Activated B cell treated with CpG ODN at 0.5 μM for 24 hours (primary cell): ENCODE measurements around the gene IGLON5. TPM values are rescaled to one million over a fixed set of nuclear protein-coding genes. Genes with fewer than 3 reads are reported as not detected.

ENCODE experiments used
- ATAC-seq: fragments of 200-7000 bp; cut with Tn5 transposase; one replicate; pipeline ENCODE4 v1.10.0; 2021; ENCODE audit warnings: low read depth, mild to moderate bottlenecking, moderate library complexity
- CTCF ChIA-PET: fragments of 350-600 bp; sonication (Branson Sonifier 250); formaldehyde crosslinking; loops from one replicate; lab custom pipeline; 2021; ENCODE audit warnings: antibody characterized with exemption; lab: Charles Lee
- POLR2A ChIA-PET: fragments of 350-600 bp; sonication (Branson Sonifier 250); formaldehyde crosslinking; loops from one replicate; lab custom pipeline; 2021; ENCODE audit warnings: antibody characterized with exemption; lab: Charles Lee
- DNase-seq: peaks from one replicate; pipeline ENCODE4 v3.0.0; 2022
- H3K27ac Mint-ChIP-seq: one replicate; pipeline ENCODE4 v1.8.0; 2020; ENCODE audit warnings: mixed read lengths
- H3K27me3 Mint-ChIP-seq: one replicate; pipeline ENCODE4 v1.8.0; 2021; ENCODE audit warnings: mixed read lengths
- H3K36me3 Mint-ChIP-seq: one replicate; pipeline ENCODE4 v1.8.0; 2021; ENCODE audit warnings: low read depth, mixed read lengths
- H3K4me1 Mint-ChIP-seq: one replicate; pipeline ENCODE4 v1.8.0; 2021; ENCODE audit warnings: mixed read lengths
- H3K4me3 Mint-ChIP-seq: one replicate; pipeline ENCODE4 v1.8.0; 2020; ENCODE audit warnings: mild to moderate bottlenecking, mixed read lengths
- H3K9me3 Mint-ChIP-seq: one replicate; pipeline ENCODE4 v1.8.0; 2020; ENCODE audit warnings: mixed read lengths
- CTCF ChIP-seq: fragments of 200-600 bp; IDR thresholded peaks from one replicate; pipeline ENCODE4 v1.8.0; 2022; ENCODE audit warnings: antibody characterized with exemption, mild to moderate bottlenecking
- intact Hi-C: fragments of 100-400 bp; cut with micrococcal nuclease; formaldehyde crosslinking; loops from one replicate; pipeline ENCODE4 v1.15.1; 2024
- total RNA-seq: library from RNA; stranded (reverse); gene quantifications from 2 replicates; pipeline ENCODE4 v1.2.3, GENCODE V29; 2022

The IGLON5 gene
- total RNA-seq, 1 donor from 2014 or later: not detected

DNA sequence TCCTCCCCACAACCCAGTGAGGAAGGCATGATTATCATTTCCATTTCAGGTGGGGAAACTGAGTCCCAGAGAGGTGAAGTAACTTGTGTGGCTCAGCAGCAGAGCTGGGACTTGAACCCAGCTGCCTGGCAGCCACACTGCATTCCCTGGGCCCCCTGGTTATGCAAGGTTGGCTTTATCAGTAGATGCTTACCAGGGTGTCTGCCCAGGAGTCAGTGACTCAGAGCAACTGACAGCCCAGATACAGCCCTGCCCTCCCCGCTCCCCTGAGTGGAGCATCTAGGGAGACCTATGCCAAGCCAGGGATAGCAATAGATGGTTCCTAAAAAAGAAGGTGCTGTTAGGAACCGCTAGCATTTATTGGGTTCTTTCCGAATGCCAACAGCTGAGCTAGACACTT, 5.9 kb downstream of the IGLON5 start:
- DNase-seq (no peak), ATAC-seq (no peak)
- no peaks in the 10 kb centered on the region for H3K36me3 Mint-ChIP-seq
- intact Hi-C loops: no loop called here
- no peak overlapping the region for H3K4me3 Mint-ChIP-seq
- H3K9me3 Mint-ChIP-seq: peaks cover 4% of the 10 kb centered on the region
- H3K4me1 Mint-ChIP-seq: peaks cover 3% of the 10 kb centered on the region
- CTCF ChIA-PET: no interaction called here
- H3K27me3 Mint-ChIP-seq: peaks cover 25% of the 10 kb centered on the region
- no peak overlapping the region for H3K27ac Mint-ChIP-seq
- TF ChIP-seq CTCF: no peak
- POLR2A ChIA-PET: no interaction called here

DNA sequence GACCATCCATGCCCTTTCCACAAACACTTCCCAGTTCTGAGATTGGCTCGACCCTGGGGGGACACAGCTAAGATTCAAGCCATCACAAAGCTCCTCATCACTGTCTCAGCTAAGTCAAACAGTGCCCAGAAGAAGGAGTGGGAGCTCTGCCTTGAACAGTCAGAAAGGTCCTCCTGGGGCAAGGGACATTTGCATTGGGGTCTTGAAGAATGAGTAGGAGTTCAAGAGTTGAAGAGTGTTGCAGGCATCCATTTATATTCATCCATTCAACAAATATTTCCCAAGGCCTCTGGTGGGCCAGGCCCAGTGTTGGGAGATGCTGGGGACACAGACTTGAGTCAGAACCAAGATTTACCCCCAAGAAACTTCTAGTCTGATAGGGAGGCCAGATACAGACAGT, 6.5 kb downstream of the IGLON5 start:
- H3K9me3 Mint-ChIP-seq: peaks cover 4% of the 10 kb centered on the region
- no peak overlapping the region for H3K4me3 Mint-ChIP-seq
- intact Hi-C loops: no loop called here
- ChIA-PET POLR2A (no interaction called here), CTCF (no interaction called here)
- H3K27me3 Mint-ChIP-seq: peaks cover 29% of the 10 kb centered on the region
- peaks cover 3% of the 10 kb centered on the region for H3K4me1 Mint-ChIP-seq
- no peak for TF ChIP-seq CTCF
- ATAC-seq (no peak), DNase-seq (no peak)
- no peaks in the 10 kb centered on the region for H3K36me3 Mint-ChIP-seq
- no peak overlapping the region for H3K27ac Mint-ChIP-seq

DNA sequence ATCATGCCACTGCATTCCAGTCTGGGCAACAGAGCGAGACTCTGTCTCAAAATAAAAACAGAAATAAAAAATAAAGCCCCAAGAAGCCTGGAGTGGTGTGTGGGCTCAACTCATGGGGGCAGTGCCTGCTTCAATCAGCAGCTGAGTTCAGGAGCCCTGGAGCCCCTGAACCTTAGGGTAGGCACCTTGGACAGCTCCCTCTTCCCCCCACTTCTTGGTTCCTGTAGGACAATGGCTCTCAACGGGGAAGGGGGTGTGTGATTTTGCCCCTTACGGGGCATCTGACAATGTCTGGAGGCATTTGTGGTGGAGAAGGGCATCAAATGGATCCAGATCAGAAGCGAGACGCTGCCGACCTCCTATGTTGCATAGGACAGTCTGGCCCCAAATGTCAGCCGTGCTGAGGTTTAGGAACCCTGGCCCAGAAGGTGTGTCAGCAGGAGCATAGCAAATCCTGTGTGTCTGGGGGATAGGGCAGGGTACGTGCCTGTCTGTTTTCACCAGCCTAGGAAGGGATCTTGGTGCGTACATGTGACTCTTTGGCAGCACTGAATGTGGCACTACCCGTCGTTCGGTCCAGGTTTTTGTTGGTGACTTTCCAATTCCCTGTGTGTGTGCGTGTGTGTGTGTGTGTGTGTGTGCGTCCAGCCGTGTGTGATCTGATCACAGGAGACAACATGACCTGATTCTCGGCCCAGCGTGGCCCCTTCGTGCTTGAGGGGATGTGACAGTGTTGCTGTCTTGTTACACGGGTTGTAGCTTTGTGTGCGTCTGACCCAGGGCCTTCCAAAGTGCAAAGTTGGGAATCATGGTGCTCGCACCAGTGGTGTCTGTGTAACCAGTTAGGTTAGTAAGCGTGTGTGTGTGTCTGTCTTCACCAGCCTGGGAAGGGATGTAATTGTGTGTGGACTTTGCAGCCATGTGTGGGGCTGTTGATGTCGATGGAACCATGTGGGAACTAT, 7.5 kb downstream of the IGLON5 start:
- no peak for TF ChIP-seq CTCF
- no peaks in the 10 kb centered on the region for H3K36me3 Mint-ChIP-seq
- POLR2A ChIA-PET: no interaction called here
- CTCF ChIA-PET: no interaction called here
- H3K4me1 Mint-ChIP-seq: peaks cover under 1% of the 10 kb centered on the region
- peaks cover 4% of the 10 kb centered on the region for H3K9me3 Mint-ChIP-seq
- H3K4me3 Mint-ChIP-seq: no peak overlapping the region
- H3K27ac Mint-ChIP-seq: no peak overlapping the region
- DNase-seq: no peak
- H3K27me3 Mint-ChIP-seq: peaks cover 31% of the 10 kb centered on the region
- ATAC-seq: no peak
- intact Hi-C loops: no loop called here

GRCh38 chr19:51319649-51320279, 8.3 kb downstream of the IGLON5 start:
- no peaks in the 10 kb centered on the region for H3K36me3 Mint-ChIP-seq
- no peak for TF ChIP-seq CTCF
- no peaks in the 10 kb centered on the region for H3K4me1 Mint-ChIP-seq
- no peak overlapping the region for H3K4me3 Mint-ChIP-seq
- no peak for ATAC-seq
- no peak for DNase-seq
- H3K27ac Mint-ChIP-seq: no peak overlapping the region
- ChIA-PET POLR2A (no interaction called here), CTCF (no interaction called here)
- H3K27me3 Mint-ChIP-seq: peaks cover 34% of the 10 kb centered on the region
- peaks cover 2% of the 10 kb centered on the region for H3K9me3 Mint-ChIP-seq
- intact Hi-C loops: no loop called here

- DNase-seq: no peak
- no peak for ATAC-seq
- no peak for TF ChIP-seq CTCF
- no peak overlapping the region for H3K27ac Mint-ChIP-seq
- ChIA-PET CTCF (no interaction called here), POLR2A (no interaction called here)
- no peaks in the 10 kb centered on the region for H3K9me3 Mint-ChIP-seq
- H3K4me3 Mint-ChIP-seq: no peak overlapping the region
- no peaks in the 10 kb centered on the region for H3K4me1 Mint-ChIP-seq
- intact Hi-C loops: no loop called here
- H3K27me3 Mint-ChIP-seq: peaks cover 35% of the 10 kb centered on the region
- no peaks in the 10 kb centered on the region for H3K36me3 Mint-ChIP-seq
Measured at GRCh38 chr19:51320280-51320657, 8.8 kb downstream of the IGLON5 start.
